GM12874 (cell line): ENCODE results near the gene SLC1A2.

Experiments
- CTCF ChIP-seq: IDR thresholded peaks from 2 replicates; pipeline ENCODE4 v1.5.1; 2011; ENCODE audit warnings: low read depth, mild to moderate bottlenecking, control low read depth, low read length, moderate library complexity; ENCODE audit not compliant: insufficient read depth

SLC1A2 gene

DNA sequence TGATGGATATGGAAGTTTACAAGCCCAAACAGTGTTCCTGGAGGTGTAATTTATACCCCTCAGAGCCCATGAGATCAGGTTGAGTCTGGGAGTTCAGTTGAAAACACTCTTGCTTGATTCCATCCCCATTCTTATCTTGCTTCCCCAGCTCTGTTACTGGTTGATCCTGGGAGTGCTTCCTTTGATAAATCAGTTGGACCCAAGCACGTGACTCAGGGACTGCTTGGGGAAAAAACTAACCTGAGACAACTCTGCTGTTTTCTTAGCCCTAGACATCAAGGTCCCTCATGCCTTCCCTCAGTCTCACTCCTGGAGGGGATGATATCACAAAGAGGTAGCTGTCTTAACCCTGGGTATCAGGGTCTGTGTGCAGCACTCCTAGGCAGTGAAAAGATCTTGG is 35.0 kb upstream of the SLC1A2 start:
- no peak for TF ChIP-seq CTCF

GRCh38 chr11:35436581-35437250 is 17.4 kb upstream of the SLC1A2 start:
- TF ChIP-seq CTCF: no peak

DNA sequence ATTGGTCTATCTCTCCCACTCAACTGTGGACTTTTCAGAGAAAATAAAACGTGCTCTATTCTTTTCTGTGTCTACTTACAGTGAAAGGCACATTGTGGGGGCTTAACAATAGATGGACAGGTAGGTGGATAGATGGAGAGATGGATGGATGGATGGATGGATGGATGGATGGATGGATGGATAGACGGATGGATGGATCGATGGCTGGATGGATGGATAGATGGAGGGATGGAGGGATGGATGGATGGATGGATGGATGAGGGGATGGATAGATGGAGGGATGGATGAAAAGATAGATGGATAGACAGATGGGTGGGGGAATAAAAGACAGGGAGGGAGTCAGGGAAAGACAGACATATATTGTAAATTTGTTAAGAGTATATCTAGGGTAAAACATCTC is 14.2 kb upstream of the SLC1A2 start:
- TF ChIP-seq CTCF: no peak

DNA sequence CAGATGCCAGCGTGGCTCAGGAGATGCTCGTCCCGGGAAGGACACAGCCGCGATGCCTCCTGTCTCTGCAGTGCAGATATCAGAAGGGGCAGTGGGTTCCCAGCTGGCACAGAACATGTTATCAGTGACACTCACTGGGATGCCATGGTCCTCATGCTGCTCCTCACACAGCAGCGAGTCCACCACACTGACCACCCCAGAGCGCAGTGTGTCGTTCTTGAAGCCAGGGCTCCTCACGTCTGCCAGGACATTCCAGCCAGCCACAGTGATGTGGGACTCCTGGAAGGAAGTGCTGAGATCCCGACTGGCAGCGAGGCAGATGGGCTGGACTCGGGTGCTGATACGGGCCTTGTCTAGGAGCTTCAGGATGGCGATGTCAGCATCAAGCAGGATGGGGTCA is 13.1 kb upstream of the SLC1A2 start:
- TF ChIP-seq CTCF: no peak

- no peak for TF ChIP-seq CTCF
Observed at GRCh38 chr11:35427071-35427470, 7.7 kb upstream of the SLC1A2 start.

DNA sequence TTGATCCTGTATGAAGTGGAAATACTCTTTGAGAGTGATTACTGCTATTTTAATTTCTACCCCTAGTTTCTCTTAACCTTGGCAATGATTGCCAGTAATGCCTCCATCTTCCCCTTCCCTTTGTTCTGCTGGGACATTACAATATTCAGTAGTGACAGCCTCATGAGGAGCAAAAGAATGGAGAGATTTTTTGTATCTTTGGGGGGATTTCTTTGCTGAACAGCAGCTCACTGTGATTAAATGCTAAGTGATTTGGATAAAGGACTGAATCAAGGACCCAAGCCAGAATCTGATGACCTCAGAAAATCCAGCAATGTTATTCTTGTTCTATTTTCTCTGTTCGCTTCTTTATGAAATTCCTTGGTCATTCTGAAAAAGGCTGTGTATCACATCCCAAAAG is 7.0 kb upstream of the SLC1A2 start:
- no peak for TF ChIP-seq CTCF

DNA sequence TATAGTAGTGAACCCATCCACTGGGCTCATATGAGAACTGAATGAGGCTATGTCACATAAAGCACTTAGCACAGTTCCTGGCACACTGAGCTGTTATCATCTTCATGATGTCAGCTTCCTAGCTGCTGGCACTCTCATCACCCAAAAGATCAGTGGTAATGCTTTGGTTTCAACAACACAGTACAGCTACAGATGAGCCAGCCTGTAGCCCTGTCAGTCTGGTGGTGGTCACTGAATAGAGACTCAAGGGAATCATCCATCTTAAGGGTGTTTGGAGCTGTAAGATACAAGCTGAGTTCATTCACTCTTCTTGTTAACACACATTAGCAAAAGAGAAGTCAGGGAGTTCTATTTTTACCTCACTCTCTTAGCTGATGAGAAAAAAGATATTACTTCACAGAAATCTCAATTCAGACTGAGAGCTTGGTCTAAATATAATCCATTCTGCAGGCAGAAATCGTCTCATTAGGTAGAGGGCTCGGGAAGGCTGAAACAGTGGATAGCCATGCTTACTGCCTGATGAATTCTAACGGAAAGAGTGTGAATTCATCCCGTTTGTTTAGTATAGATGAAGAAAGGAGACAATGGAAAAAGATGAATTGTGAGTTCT is 6.3 kb upstream of the SLC1A2 start:
- TF ChIP-seq CTCF: no peak
